SKM-1 (cell line): Measurements from ENCODE around the gene FOXJ1.

ENCODE experiments used
- DNase-seq: peaks from one replicate; lab custom pipeline; 2025; ENCODE audit not compliant: unreplicated experiment; lab: John Stamatoyannopoulos, UW

FOXJ1 gene

GRCh38 chr17:76160896-76161528, 20.0 kb upstream of the FOXJ1 start:
- DNase-seq = no peak

GRCh38 chr17:76159157-76159556, 18.1 kb upstream of the FOXJ1 start:
- DNase-seq = no peak

GRCh38 chr17:76157759-76158158, 16.7 kb upstream of the FOXJ1 start:
- DNase-seq = no peak

GRCh38 chr17:76156662-76156991, 15.6 kb upstream of the FOXJ1 start:
- no peak for DNase-seq

- DNase-seq = no peak
These were observed 15.1 kb upstream of the FOXJ1 start for GRCh38 chr17:76155988-76156661.

- DNase-seq = no peak
These were observed 14.1 kb upstream of the FOXJ1 start for GRCh38 chr17:76154936-76155845.

GRCh38 chr17:76154292-76154691, 13.2 kb upstream of the FOXJ1 start:
- no peak for DNase-seq

- no peak for DNase-seq
These were observed 12.6 kb upstream of the FOXJ1 start for GRCh38 chr17:76153640-76154039.

- no peak for DNase-seq
These were observed 12.2 kb upstream of the FOXJ1 start for GRCh38 chr17:76153202-76153601.

GRCh38 chr17:76152591-76152990, 11.5 kb upstream of the FOXJ1 start:
- DNase-seq = no peak

GRCh38 chr17:76151896-76152454, 10.9 kb upstream of the FOXJ1 start:
- no peak for DNase-seq

GRCh38 chr17:76150712-76151622, 9.9 kb upstream of the FOXJ1 start:
- DNase-seq = no peak

GRCh38 chr17:76149214-76149613, 8.2 kb upstream of the FOXJ1 start:
- no peak for DNase-seq

GRCh38 chr17:76148015-76148326, 6.9 kb upstream of the FOXJ1 start:
- no peak for DNase-seq

- peak; percentile 20 for DNase-seq
These were observed 6.4 kb upstream of the FOXJ1 start for GRCh38 chr17:76147211-76148014.

- DNase-seq = no peak
These were observed 5.2 kb upstream of the FOXJ1 start for GRCh38 chr17:76146053-76146851.

GRCh38 chr17:76145231-76146052, 4.4 kb upstream of the FOXJ1 start:
- DNase-seq = no peak

- DNase-seq = no peak
These were observed 1.6 kb upstream of the FOXJ1 start for GRCh38 chr17:76142585-76143041.
